ENCODE results near the gene POLA1.

GRCh38 chrX:25016361-25016671, 322.6 kb downstream of the POLA1 start:
- TF ChIP-seq RAD21 (IDR thresholded peaks at IDR 0.05; ENCODE audit: low read length) (no peak), CTCF (conservative IDR thresholded peaks at IDR 0.05; ENCODE audit: low read depth, low read length) (no peak), CHD1 (IDR thresholded peaks at IDR 0.05; ENCODE audit: low read depth, low read length) (no peak), NFE2L2 (IDR thresholded peaks at IDR 0.05; ENCODE audit: low read depth, low read length) (no peak), MXI1 (IDR thresholded peaks at IDR 0.05; ENCODE audit: borderline replicate concordance, low read depth, low read length) (no peak), POLR2A (IDR thresholded peaks at IDR 0.05; ENCODE audit: low read depth, low read length) (no peak), BHLHE40 (IDR thresholded peaks at IDR 0.05; ENCODE audit: low read depth, low read length) (no peak), MAFK (IDR thresholded peaks at IDR 0.05; ENCODE audit: low read depth, low read length) (no peak), CEBPB (IDR thresholded peaks at IDR 0.05; ENCODE audit: low read depth, low read length) (no peak)

All from IMR-90 (cell line).